Heart left ventricle (tissue), 16 donors: ENCODE measurements around the gene CAPRIN1. TPM values are rescaled to one million over a fixed set of nuclear protein-coding genes. Genes with fewer than 3 reads are reported as not detected.

Experiments used
- ATAC-seq, 4 donors: fragments of 200-7000 bp; cut with Tn5 transposase; one replicate each; pipeline ENCODE4 v1.9.1; 2020 to 2022; ENCODE audit warnings: moderate library complexity in 4 of 4, mild to moderate bottlenecking in 3 of 4, moderate number of reproducible peaks in 1 of 4
- DNase-seq, 5 donors: peaks; one replicate each; pipeline ENCODE4 v3.0.0-alpha.2; 2020
- H3K27ac ChIP-seq, 12 donors: fragments of 200-600 bp; sonication (generic) in 4 of 12; one replicate each; pipeline versions ENCODE4 v1.5.0 to v1.8.0; 2016 to 2022; ENCODE audit warnings: mild to moderate bottlenecking in 2 of 12
- H3K27me3 ChIP-seq, 9 donors: fragments of 200-600 bp; sonication (generic) in 2 of 9; one replicate each; pipeline versions ENCODE4 v1.5.1 to v1.8.0; 2016 to 2022; ENCODE audit warnings: mild to moderate bottlenecking in 3 of 9
- H3K36me3 ChIP-seq, 9 donors: fragments of 200-600 bp; sonication (generic) in 2 of 9; one replicate each; pipeline versions ENCODE4 v1.5.0 to v1.8.0; 2018 to 2022; ENCODE audit warnings: mild to moderate bottlenecking in 2 of 9
- H3K4me1 ChIP-seq, 12 donors: fragments of 200-600 bp; sonication (generic) in 4 of 12; one replicate each; pipeline versions ENCODE4 v1.5.0 to v1.8.0; 2016 to 2022; ENCODE audit warnings: mild to moderate bottlenecking in 3 of 12
- H3K4me3 ChIP-seq, 12 donors: fragments of 200-600 bp; sonication (generic) in 4 of 12; one replicate each; pipeline versions ENCODE4 v1.5.0 to v1.8.0; 2017 to 2022; ENCODE audit warnings: mild to moderate bottlenecking in 9 of 12, moderate library complexity in 4 of 12
- H3K9me3 ChIP-seq, 12 donors: fragments of 200-600 bp; sonication (generic) in 4 of 12; one replicate each; pipeline versions ENCODE4 v1.5.0 to v1.8.0; 2016 to 2022; ENCODE audit warnings: mild to moderate bottlenecking in 1 of 12
- POLR2A ChIP-seq, 2 donors: fragments of 450-650 bp; IDR thresholded peaks; one replicate each; pipeline ENCODE4 v1.6.1; 2017; ENCODE audit warnings: antibody characterized with exemption in 2 of 2, mild to moderate bottlenecking in 2 of 2, moderate library complexity in 2 of 2
- WGBS, 4 donors: extraction: QIAGEN DNeasy Blood & Tissue Kit in 2 of 4; methylation state at CpG; one replicate each; pipeline versions ENCODE4 v1.1.5 to v1.1.7; 2013 to 2018; 5-methylcytosine and 5-hydroxymethylcytosine counted together
- intact Hi-C, 10 donors: fragments of 100-400 bp; cut with DNase I; formaldehyde crosslinking; loops; one replicate each; pipeline versions ENCODE4 v1.11.1 to v1.14.2; 2022
- long read RNA-seq, 3 donors: library from polyadenylated mRNA; unstranded; transcript quantifications; one replicate each; pipeline ENCODE4 v2.0.0, GENCODE V29; 2020 to 2021
- polyA plus RNA-seq, 2 donors: library from polyadenylated mRNA; stranded (reverse); fragments of 200-250 nt; gene quantifications; one replicate each; pipeline ENCODE4 v1.2.3, GENCODE V29; 2013
- total RNA-seq, 9 donors: library from RNA; depleted of rRNA in 2 of 9; stranded (reverse); fragments of >200 nt in 2 of 9; fragmentation: NEBNext Ultra II Directional in 3 of 9; extraction: Animal tissue kit (Norgen Biotek cat#: 25700) in 3 of 9; gene quantifications; one replicate each; pipeline versions ENCODE4 v1.1.0 to v1.2.4, GENCODE V29; 2016 to 2023
- TF ChIP-seq, protein P1 (sequence below), 12 donors: fragments of 200-600 bp; sonication (generic) in 4 of 12; IDR thresholded peaks; one replicate each; pipeline versions ENCODE4 v1.5.0 to v1.8.0; 2018 to 2022; ENCODE audit warnings: antibody characterized with exemption in 12 of 12, mild to moderate bottlenecking in 5 of 12
- donor health status: ischemic (EF 13 %, LVEDD 7.1; RV severe dilation, severe dysfunction).
- donor health status: healthy with polysubstance abuse.
- donor health status: DM: no; HTN: yes; CAD: no.
- donor health status: DM: no; HTN: no; CAD: no.
- donor health status: ischemic (EF 25% LVEDD 6.9; RV normal size, moderate dysfunction).
- donor health status: ischemic (EF 25% LVEDD 5.7; RV mildly dilated, moderate dysfunction).
- donor health status: healthy.
- donor health status: DM: yes; HTN: yes; CAD: no.
- donor health status: ischemic (EF 35%, LVEDD 5.7; RV mildly dilated, moderate dysfunction).
- donor health status: nonischemic (EF 11% LVEDD 7.7; RV severe dilation, severe dysfunction).
- donor health status: DM: yes; HTN: yes; CAD: no.
- donor health status: PGD.
- donor health status: ischemic (EF 29% LVEDD 5.4; RV normal size, mild dysfunction).
- donor health status: nonischemic (EF 23%, LVEDD 6.1; RV moderate dilation, normal function).

CAPRIN1 gene, protein sequence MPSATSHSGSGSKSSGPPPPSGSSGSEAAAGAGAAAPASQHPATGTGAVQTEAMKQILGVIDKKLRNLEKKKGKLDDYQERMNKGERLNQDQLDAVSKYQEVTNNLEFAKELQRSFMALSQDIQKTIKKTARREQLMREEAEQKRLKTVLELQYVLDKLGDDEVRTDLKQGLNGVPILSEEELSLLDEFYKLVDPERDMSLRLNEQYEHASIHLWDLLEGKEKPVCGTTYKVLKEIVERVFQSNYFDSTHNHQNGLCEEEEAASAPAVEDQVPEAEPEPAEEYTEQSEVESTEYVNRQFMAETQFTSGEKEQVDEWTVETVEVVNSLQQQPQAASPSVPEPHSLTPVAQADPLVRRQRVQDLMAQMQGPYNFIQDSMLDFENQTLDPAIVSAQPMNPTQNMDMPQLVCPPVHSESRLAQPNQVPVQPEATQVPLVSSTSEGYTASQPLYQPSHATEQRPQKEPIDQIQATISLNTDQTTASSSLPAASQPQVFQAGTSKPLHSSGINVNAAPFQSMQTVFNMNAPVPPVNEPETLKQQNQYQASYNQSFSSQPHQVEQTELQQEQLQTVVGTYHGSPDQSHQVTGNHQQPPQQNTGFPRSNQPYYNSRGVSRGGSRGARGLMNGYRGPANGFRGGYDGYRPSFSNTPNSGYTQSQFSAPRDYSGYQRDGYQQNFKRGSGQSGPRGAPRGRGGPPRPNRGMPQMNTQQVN
- total RNA-seq (100 to 1,000 TPM in 7 of 9 donors, 10 to 100 TPM in 2; 94.2 to 134 (median 114) TPM), polyA plus RNA-seq (10 to 100 TPM; 35.4 to 55.4 TPM)
- long read RNA-seq, donor 1, full-length matches to known transcripts = 139 of 179 reads
- long read RNA-seq, donor 1, partial matches to known transcripts = 20 of 179 reads
- long read RNA-seq, donor 1, other reads (novel, unspliced or antisense) = 20 of 179 reads
- long read RNA-seq, donor 2, full-length matches to known transcripts = 221 of 262 reads
- long read RNA-seq, donor 2, partial matches to known transcripts = 21 of 262 reads
- long read RNA-seq, donor 2, other reads (novel, unspliced or antisense) = 20 of 262 reads
- long read RNA-seq, donor 3, full-length matches to known transcripts = 114 of 138 reads
- long read RNA-seq, donor 3, partial matches to known transcripts = 15 of 138 reads
- long read RNA-seq, donor 3, other reads (novel, unspliced or antisense) = 9 of 138 reads

DNA sequence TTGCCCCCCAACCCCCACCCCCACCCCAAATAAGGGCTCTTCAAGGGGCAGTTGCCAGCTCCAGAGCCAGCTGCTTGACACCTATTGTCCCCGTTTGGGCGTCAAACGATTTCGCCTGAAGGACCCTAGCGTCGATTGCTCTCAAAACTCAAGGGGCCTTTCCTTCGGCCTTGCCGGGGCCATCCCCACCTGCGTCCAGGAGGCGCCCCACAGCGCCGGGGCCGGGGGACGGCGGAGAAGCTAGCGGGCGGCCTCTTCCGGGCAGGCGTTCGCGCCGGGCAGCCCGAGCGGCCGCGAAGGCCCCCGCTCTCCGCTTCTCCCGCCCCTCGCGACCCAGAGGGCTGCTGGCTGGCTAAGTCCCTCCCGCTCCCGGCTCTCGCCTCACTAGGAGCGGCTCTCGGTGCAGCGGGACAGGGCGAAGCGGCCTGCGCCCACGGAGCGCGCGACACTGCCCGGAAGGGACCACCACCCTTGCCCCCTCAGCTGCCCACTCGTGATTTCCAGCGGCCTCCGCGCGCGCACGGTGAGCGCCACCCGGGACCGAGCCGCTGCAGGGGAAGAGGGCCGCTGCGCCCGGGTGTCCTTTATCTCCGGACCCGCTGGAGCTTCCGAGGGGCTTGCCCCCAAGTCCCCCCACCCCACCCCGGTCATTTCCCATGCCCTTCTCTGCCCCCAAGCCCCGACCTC is at the start of gene CAPRIN1:
Gene CAPRIN1, plus strand, starts transcription at position 383 of the 687 bp plus-strand sequence. CDS start 690 bp downstream, outside the sequence.
- DNase-seq (peak; percentile 89 to 95 (median 92)), ATAC-seq (peak; percentile 81 to 94 (median 90))
- no peaks in the 10 kb centered on the region for H3K9me3 ChIP-seq
- intact Hi-C loops = loop anchor here (1.0 to 10.0 kb wide), 10 partner anchors 51 to 889 kb away; partner anchors contain the start of genes NAT10 (in 8 of the 10), ABTB2 (in 2 of the 10) and CSTF3 (in 1 of the 10)
- H3K4me3 ChIP-seq = peak within 1 kb of the TSS; percentile 90 to 99 (median 94)
- H3K27ac ChIP-seq = peak within 1 kb of the TSS; percentile 96 to 100 (median 99)
- WGBS, 4 donors = 0 to 1% (median 0%) methylated on average over 14 to 64 of the region's 64 CpGs
- H3K36me3 ChIP-seq = peaks cover 0 to 20% (median 13%) of the 10 kb centered on the region in 9 donors
- H3K27me3 ChIP-seq = no peaks in the 10 kb centered on the region
- TF ChIP-seq POLR2A (IDR thresholded peaks at IDR 0.05) = peak in 1 of 2 donors; percentile 69
- TF ChIP-seq, protein P1, sequence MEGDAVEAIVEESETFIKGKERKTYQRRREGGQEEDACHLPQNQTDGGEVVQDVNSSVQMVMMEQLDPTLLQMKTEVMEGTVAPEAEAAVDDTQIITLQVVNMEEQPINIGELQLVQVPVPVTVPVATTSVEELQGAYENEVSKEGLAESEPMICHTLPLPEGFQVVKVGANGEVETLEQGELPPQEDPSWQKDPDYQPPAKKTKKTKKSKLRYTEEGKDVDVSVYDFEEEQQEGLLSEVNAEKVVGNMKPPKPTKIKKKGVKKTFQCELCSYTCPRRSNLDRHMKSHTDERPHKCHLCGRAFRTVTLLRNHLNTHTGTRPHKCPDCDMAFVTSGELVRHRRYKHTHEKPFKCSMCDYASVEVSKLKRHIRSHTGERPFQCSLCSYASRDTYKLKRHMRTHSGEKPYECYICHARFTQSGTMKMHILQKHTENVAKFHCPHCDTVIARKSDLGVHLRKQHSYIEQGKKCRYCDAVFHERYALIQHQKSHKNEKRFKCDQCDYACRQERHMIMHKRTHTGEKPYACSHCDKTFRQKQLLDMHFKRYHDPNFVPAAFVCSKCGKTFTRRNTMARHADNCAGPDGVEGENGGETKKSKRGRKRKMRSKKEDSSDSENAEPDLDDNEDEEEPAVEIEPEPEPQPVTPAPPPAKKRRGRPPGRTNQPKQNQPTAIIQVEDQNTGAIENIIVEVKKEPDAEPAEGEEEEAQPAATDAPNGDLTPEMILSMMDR (IDR thresholded peaks at IDR 0.05) = peak in 1 of 12 donors; percentile 14
- H3K4me1 ChIP-seq = peaks cover 0 to 45% (median 37%) of the 10 kb centered on the region in 12 donors

DNA sequence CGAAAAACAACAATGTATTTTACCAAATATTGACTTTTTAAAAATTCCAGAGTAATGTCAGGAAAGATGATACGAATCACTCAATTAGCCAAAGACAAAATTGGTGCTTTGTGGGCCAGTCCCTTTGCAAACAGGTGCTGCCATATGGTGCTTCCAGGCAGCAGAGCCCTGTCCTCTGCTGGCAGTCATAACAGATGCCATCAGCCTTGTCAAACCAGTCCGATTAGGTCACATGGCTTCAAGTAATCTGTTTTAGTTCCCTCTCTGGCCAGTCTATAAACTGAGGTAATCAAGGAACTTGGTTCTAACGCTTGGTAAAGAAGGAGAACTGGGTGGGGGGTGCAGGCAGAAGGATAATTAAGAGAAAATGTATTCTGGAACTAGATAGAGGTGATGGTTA is 49.1 kb upstream of the CAPRIN1 start:
- Histone ChIP-seq H3K36me3 (no peaks in the 10 kb centered on the region), H3K9me3 (no peaks in the 10 kb centered on the region), H3K27me3 (peaks cover 0 to 14% (median 2%) of the 10 kb centered on the region in 9 donors), H3K4me1 (peaks cover 0 to under 1% (median 0%) of the 10 kb centered on the region in 12 donors), H3K4me3 (no peak overlapping the region), H3K27ac (no peak overlapping the region)
- ATAC-seq (no peak), DNase-seq (no peak)
- intact Hi-C loops = loop anchor here in 1 of 10 donors (10.0 kb wide), 1 partner anchor 492 kb away; no protein-coding TSS in a partner anchor
- TF ChIP-seq, protein P1 (IDR thresholded peaks at IDR 0.05) = no peak
- no peak for TF ChIP-seq POLR2A (IDR thresholded peaks at IDR 0.05)
- WGBS, 4 donors = 73 to 77% (median 76%) methylated on average over 4 of the region's 4 CpGs

DNA sequence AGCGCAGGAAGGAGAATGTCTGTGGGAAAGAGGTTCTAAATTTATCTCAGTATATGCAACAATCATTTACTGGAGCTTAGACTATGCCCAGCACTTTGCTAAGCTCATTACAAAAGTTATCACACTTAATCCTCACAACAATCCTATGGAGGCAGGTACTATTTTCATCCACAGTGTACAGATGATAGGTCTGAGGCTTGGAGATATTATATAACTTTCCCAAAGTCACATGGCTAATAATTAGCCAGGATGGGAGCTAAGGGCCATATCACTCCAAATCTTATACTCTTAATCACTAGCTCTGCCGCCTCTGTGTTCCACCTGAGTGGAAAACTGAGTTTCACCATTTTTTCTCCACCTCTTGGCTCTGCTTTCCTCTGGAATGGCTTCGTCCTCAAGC is 47.3 kb upstream of the CAPRIN1 start:
- H3K27ac ChIP-seq = no peak overlapping the region
- no peak overlapping the region for H3K4me3 ChIP-seq
- no peaks in the 10 kb centered on the region for H3K9me3 ChIP-seq
- intact Hi-C loops = loop anchor here in 1 of 10 donors (10.0 kb wide), 1 partner anchor 491 kb away; no protein-coding TSS in a partner anchor
- H3K36me3 ChIP-seq = no peaks in the 10 kb centered on the region
- ATAC-seq (no peak), DNase-seq (no peak)
- peaks cover 0 to 5% (median 0%) of the 10 kb centered on the region in 9 donors for H3K27me3 ChIP-seq
- 83 to 91% (median 89%) methylated on average over 3 of the region's 3 CpGs for WGBS, 4 donors
- no peak for TF ChIP-seq POLR2A (IDR thresholded peaks at IDR 0.05)
- TF ChIP-seq, protein P1 (IDR thresholded peaks at IDR 0.05) = no peak
- no peaks in the 10 kb centered on the region for H3K4me1 ChIP-seq
